MM.1S (cell line): ENCODE data around the gene HTR1D.
A peak's percentile ranks its signal among the peaks of the same experiment; 100 is the strongest.

ENCODE experiments used
- DNase-seq: peaks from one replicate; pipeline ENCODE4 v3.0.0-alpha.2; 2015
- H2AFZ ChIP-seq: fragments of 300-600 bp; sonication (generic); 2 replicates; pipeline ENCODE4 v1.6.0; 2016; ENCODE audit warnings: antibody characterized with exemption, low read length
- H3F3A ChIP-seq: fragments of 300-600 bp; sonication (generic); 2 replicates; pipeline ENCODE4 v1.6.1; 2016; ENCODE audit warnings: mild to moderate bottlenecking, antibody characterized with exemption, low read length, moderate library complexity, mixed read lengths; ENCODE audit not compliant: insufficient read depth
- H3K27ac ChIP-seq: fragments of 300-600 bp; sonication (generic); 2 replicates; pipeline ENCODE4 v1.5.1; 2016; ENCODE audit warnings: mild to moderate bottlenecking, low read length
- H3K27me3 ChIP-seq: fragments of 300-600 bp; sonication (generic); replicated peaks from 2 replicates; pipeline ENCODE4 v1.6.0; 2016; ENCODE audit warnings: low read length; ENCODE audit not compliant: insufficient read depth
- H3K36me3 ChIP-seq: fragments of 300-600 bp; sonication (generic); replicated peaks from 2 replicates; pipeline ENCODE4 v1.6.1; 2016; ENCODE audit warnings: mild to moderate bottlenecking, low read length, mixed read lengths; ENCODE audit not compliant: insufficient read depth
- H3K4me1 ChIP-seq: fragments of 300-600 bp; sonication (generic); 2 replicates; pipeline ENCODE4 v1.6.1; 2016; ENCODE audit warnings: low read length, mixed read lengths
- H3K4me2 ChIP-seq: fragments of 300-600 bp; sonication (generic); 2 replicates; pipeline ENCODE4 v1.6.0; 2016; ENCODE audit warnings: low read depth, low read length
- H3K4me3 ChIP-seq: fragments of 300-600 bp; sonication (generic); 2 replicates; pipeline ENCODE4 v1.5.1; 2016; ENCODE audit warnings: low read length, mixed read lengths
- H3K79me2 ChIP-seq: fragments of 300-600 bp; sonication (generic); 2 replicates; pipeline ENCODE4 v1.6.1; 2016; ENCODE audit warnings: mixed run types, low read length, mixed read lengths
- H3K9ac ChIP-seq: fragments of 300-600 bp; sonication (generic); 2 replicates; pipeline ENCODE4 v1.6.1; 2016; ENCODE audit warnings: low read length, mixed read lengths
- H3K9me2 ChIP-seq: fragments of 300-600 bp; sonication (generic); replicated peaks from 2 replicates; pipeline ENCODE4 v1.6.1; 2016; ENCODE audit warnings: mild to moderate bottlenecking, low read length, mixed read lengths; ENCODE audit not compliant: insufficient read depth
- H3K9me3 ChIP-seq: fragments of 300-600 bp; sonication (generic); replicated peaks from 2 replicates; pipeline ENCODE4 v1.6.1; 2016; ENCODE audit warnings: mild to moderate bottlenecking, low read length, mixed read lengths; ENCODE audit not compliant: insufficient read depth
- H4K20me1 ChIP-seq: fragments of 300-600 bp; sonication (generic); 2 replicates; pipeline ENCODE4 v1.6.1; 2016; ENCODE audit warnings: mild to moderate bottlenecking, low read length, moderate library complexity, mixed read lengths; ENCODE audit not compliant: insufficient read depth
- EZH2 ChIP-seq: fragments of 300-600 bp; sonication (generic); optimal IDR thresholded peaks from 2 replicates; pipeline ENCODE3; 2017; ENCODE audit warnings: low read depth, mild to moderate bottlenecking, antibody characterized with exemption, low read length, mixed read lengths
- EZH2phosphoT487 ChIP-seq: fragments of 300-600 bp; sonication (generic); IDR thresholded peaks from 2 replicates; pipeline ENCODE4 v1.6.1; 2018; ENCODE audit warnings: antibody characterized with exemption, low read length
- TF ChIP-seq, protein P1 (sequence below): fragments of 300-600 bp; sonication (generic); IDR thresholded peaks from 2 replicates; pipeline ENCODE4 v1.5.1; 2016; ENCODE audit warnings: antibody characterized with exemption, low read length, mixed read lengths

The HTR1D gene

DNA sequence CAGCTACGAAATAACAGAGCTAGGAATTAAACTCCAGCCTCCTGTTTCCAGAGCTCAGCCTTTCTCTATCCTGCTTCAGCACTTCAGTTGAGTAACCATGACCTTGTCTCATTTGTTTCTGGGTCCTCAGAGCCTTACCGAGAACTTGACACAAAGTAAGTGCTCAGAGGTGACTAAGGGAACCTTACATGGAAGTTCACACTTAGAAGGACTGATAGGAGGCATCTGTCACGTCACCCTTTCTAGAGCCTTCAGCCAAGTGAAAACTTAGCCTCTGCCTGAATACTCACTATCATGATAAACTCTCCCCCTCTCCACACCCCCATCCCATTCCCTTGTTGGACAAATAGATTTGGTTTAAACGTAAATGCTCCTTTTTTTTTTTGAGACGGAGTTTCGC lies 38.9 kb downstream of the HTR1D start:
- H3K4me3 ChIP-seq = no peak overlapping the region
- H3K27me3 ChIP-seq = peaks cover 33% of the 10 kb centered on the region
- DNase-seq = no peak
- no peak overlapping the region for H2AFZ ChIP-seq
- H3K4me1 ChIP-seq = no peaks in the 10 kb centered on the region
- H3K79me2 ChIP-seq = no peaks in the 10 kb centered on the region
- H3K27ac ChIP-seq = no peak overlapping the region
- no peaks in the 10 kb centered on the region for H3F3A ChIP-seq
- no peak overlapping the region for H3K4me2 ChIP-seq
- H3K9ac ChIP-seq = no peak overlapping the region
- TF ChIP-seq EZH2phosphoT487 = no peak
- TF ChIP-seq, protein P1, sequence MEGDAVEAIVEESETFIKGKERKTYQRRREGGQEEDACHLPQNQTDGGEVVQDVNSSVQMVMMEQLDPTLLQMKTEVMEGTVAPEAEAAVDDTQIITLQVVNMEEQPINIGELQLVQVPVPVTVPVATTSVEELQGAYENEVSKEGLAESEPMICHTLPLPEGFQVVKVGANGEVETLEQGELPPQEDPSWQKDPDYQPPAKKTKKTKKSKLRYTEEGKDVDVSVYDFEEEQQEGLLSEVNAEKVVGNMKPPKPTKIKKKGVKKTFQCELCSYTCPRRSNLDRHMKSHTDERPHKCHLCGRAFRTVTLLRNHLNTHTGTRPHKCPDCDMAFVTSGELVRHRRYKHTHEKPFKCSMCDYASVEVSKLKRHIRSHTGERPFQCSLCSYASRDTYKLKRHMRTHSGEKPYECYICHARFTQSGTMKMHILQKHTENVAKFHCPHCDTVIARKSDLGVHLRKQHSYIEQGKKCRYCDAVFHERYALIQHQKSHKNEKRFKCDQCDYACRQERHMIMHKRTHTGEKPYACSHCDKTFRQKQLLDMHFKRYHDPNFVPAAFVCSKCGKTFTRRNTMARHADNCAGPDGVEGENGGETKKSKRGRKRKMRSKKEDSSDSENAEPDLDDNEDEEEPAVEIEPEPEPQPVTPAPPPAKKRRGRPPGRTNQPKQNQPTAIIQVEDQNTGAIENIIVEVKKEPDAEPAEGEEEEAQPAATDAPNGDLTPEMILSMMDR = no peak
- no peak for TF ChIP-seq EZH2
- no peaks in the 10 kb centered on the region for H3K9me2 ChIP-seq
- no peaks in the 10 kb centered on the region for H3K9me3 ChIP-seq
- H3K36me3 ChIP-seq = no peaks in the 10 kb centered on the region
- no peaks in the 10 kb centered on the region for H4K20me1 ChIP-seq

DNA sequence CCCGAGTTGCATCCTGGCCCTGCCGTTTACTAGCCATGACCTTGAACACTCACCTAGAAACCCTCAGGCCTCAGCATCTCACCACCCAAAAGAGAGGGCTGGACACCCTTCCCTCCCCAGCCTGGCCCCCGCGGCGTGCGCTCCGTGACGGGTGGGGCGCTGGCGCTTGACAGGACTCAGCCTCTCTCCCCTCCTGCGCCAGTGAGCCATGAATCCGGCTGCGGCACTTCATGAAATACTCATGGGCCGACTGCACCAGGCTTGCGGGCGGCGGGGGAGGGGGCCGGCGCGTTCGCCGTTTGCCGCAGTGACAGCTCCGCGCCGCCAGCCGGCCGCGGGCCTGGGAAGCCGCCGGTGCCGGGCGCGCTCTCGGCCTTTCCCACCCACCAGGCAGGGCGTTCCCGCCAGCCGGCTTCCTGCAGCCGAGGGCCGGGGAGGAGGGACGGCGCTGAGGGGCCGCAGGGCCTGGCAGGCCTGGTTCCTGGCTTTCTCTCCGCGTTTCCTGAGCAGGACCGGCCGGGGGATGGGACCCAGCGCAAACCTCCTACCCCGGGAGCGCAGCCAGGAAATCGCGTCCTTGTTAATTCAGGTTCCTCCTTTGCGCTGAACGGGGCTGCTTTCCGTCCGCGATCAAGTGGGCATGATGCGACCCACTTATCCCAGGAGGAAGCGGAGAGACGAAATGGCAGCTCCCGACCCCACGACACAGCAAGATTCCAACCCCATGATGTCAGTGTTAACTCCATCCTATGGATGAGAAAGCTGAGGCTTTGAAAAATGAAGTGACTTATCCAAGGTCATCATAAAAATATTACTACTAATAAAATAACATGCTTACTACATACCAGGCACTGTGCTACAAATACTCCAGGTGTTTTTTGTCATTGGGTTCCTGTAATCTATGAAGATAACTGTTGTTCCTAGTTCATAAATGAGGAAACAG lies 39.6 kb downstream of the HTR1D start:
- H3K27ac ChIP-seq = no peak overlapping the region
- TF ChIP-seq, protein P1 = no peak
- TF ChIP-seq EZH2 (no peak), EZH2phosphoT487 (no peak)
- H3K9ac ChIP-seq = no peak overlapping the region
- H3K4me3 ChIP-seq = peak overlapping the region; percentile 43
- no peaks in the 10 kb centered on the region for H4K20me1 ChIP-seq
- no peaks in the 10 kb centered on the region for H3K9me3 ChIP-seq
- H3K27me3 ChIP-seq = peaks cover 33% of the 10 kb centered on the region
- H3K4me2 ChIP-seq = peak overlapping the region; percentile 52
- no peaks in the 10 kb centered on the region for H3K79me2 ChIP-seq
- no peaks in the 10 kb centered on the region for H3F3A ChIP-seq
- H3K9me2 ChIP-seq = no peaks in the 10 kb centered on the region
- H2AFZ ChIP-seq = no peak overlapping the region
- no peaks in the 10 kb centered on the region for H3K36me3 ChIP-seq
- no peaks in the 10 kb centered on the region for H3K4me1 ChIP-seq
- peak; percentile 28 for DNase-seq

DNA sequence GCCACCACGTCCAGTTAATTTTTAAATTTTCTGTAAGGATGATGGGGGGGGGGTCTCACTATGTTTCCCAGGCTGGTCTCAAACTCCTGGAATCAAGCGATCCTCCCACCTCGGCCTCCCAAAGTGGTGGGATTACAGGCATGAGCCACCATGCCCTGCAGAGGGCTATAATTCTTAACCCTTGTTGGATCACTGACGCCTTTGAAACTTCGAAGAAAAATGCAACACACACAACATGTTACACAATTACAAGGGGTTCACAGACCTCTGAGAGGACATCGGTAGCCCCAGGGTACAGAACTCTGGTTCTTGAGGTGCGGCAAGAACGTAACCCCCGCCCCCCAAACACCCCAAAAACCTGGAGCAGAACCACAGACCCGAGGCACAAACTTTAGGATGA lies 40.3 kb downstream of the HTR1D start:
- Histone ChIP-seq H4K20me1 (no peaks in the 10 kb centered on the region), H3K9me3 (no peaks in the 10 kb centered on the region), H3K79me2 (no peaks in the 10 kb centered on the region), H3K9ac (no peak overlapping the region), H3K27me3 (peaks cover 33% of the 10 kb centered on the region), H3K4me1 (no peaks in the 10 kb centered on the region), H3K4me2 (peak overlapping the region; percentile 52; the same call in 1 of the 2 replicates), H3F3A (no peaks in the 10 kb centered on the region), H3K9me2 (no peaks in the 10 kb centered on the region), H2AFZ (no peak overlapping the region), H3K4me3 (peak overlapping the region; percentile 43), H3K36me3 (no peaks in the 10 kb centered on the region), H3K27ac (no peak overlapping the region)
- no peak for DNase-seq
- TF ChIP-seq, protein P1 = no peak
- TF ChIP-seq EZH2phosphoT487 (no peak), EZH2 (no peak)
